Naive B cell (primary cell): ENCODE data around the gene TNK2. TPM values are rescaled to one million over a fixed set of nuclear protein-coding genes. Genes with fewer than 3 reads are reported as not detected.
"Not testable (repeated sequence)": the region's sequence is repeated elsewhere in the genome, so short reads cannot be mapped to it uniquely, and the experiment has no call there.

Experiments used
- ATAC-seq, 2 donors: fragments of 150-1000 bp; cut with Tn5 transposase; 2 replicates each; pipeline ENCODE4 v1.10.0; 2021; ENCODE audit warnings: low read depth in 2 of 2, mild to moderate bottlenecking in 2 of 2, moderate library complexity in 2 of 2
- DNase-seq: peaks from one replicate; pipeline ENCODE4 v3.0.0; 2022
- H3K27ac Mint-ChIP-seq, 6 donors: one replicate each; pipeline ENCODE4 v1.8.0; 2020 to 2022; ENCODE audit warnings: mild to moderate bottlenecking in 6 of 6, mixed read lengths in 6 of 6, moderate library complexity in 5 of 6, inconsistent platforms in 2 of 6
- H3K27me3 Mint-ChIP-seq, 3 donors: one replicate each; pipeline ENCODE4 v1.8.0; 2021 to 2022; ENCODE audit warnings: mixed read lengths in 3 of 3, mild to moderate bottlenecking in 1 of 3
- H3K36me3 Mint-ChIP-seq, 2 donors: one replicate each; pipeline ENCODE4 v1.8.0; 2020 to 2022; ENCODE audit warnings: mixed read lengths in 2 of 2, inconsistent platforms in 1 of 2, mild to moderate bottlenecking in 1 of 2
- H3K4me1 Mint-ChIP-seq, 3 donors: one replicate each; pipeline ENCODE4 v1.8.0; 2020 to 2022; ENCODE audit warnings: mixed read lengths in 3 of 3, inconsistent platforms in 1 of 3, mild to moderate bottlenecking in 1 of 3, moderate library complexity in 1 of 3
- H3K4me3 Mint-ChIP-seq, 8 donors: one replicate each; pipeline ENCODE4 v1.8.0; 2020 to 2022; ENCODE audit warnings: mild to moderate bottlenecking in 8 of 8, mixed read lengths in 8 of 8, moderate library complexity in 8 of 8, inconsistent platforms in 2 of 8
- H3K9me3 Mint-ChIP-seq, 7 donors: one replicate each; pipeline ENCODE4 v1.8.0; 2020 to 2022; ENCODE audit warnings: mixed read lengths in 7 of 7, mild to moderate bottlenecking in 5 of 7, inconsistent platforms in 2 of 7, moderate library complexity in 1 of 7
- polyA plus RNA-seq, 6 donors: library from polyadenylated mRNA; unstranded; fragments of 300-500 nt; fragmentation: Illumina TruSeq; gene quantifications; one replicate each; pipeline ENCODE4 v1.2.3, GENCODE V29; 2021; ENCODE audit warnings: low read depth in 6 of 6

The TNK2 gene
- polyA plus RNA-seq, 6 donors from 2014 or later = 1.1 to 4.8 (median 2.3) TPM

DNA sequence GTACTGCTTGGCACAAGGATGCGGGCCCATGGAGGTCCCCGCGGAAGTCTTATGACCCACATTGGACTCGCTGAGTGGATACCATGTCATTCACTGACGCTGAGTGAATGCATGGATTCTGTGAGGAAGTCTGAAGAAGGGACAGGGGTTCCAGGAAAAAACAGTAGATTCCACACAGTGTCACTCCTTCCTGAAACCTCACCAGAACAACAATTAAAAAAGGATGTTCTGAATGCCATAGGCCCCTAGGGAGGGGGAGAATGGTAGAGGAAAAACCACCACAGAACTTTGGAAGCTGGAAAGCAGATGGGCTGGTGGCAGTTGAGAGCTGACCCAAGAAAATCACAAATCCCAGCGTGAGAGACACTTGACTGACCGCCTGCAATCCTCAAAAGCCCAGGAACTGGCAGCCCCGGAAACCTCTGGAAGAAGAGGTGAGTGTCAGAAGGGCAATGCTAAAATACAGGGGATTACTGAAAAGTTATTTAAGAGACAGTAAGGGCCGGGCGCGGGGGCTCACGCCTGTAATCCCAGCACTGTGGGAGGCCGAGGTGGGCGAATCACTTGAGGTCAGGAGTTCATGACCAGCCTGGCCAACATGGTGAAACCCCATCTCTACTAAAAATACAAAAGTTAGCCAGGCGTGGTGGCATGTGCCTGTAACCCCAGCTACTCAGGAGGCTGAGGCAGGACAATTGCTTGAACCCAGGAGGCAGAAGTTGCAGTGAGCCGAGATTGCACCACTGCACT lies 6.3 kb downstream of the TNK2 start:
- peak overlapping the region; percentile 47 to 100 (median 90) for H3K27ac Mint-ChIP-seq
- H3K27me3 Mint-ChIP-seq, H3K36me3 Mint-ChIP-seq, ATAC-seq, DNase-seq, H3K9me3 Mint-ChIP-seq: not testable (repeated sequence)
- H3K4me1 Mint-ChIP-seq = peaks cover 70 to 97% (median 88%) of the 10 kb centered on the region in 3 donors
- peak overlapping the region in 7 of 8 donors; percentile 47 to 67 (median 52) for H3K4me3 Mint-ChIP-seq

DNA sequence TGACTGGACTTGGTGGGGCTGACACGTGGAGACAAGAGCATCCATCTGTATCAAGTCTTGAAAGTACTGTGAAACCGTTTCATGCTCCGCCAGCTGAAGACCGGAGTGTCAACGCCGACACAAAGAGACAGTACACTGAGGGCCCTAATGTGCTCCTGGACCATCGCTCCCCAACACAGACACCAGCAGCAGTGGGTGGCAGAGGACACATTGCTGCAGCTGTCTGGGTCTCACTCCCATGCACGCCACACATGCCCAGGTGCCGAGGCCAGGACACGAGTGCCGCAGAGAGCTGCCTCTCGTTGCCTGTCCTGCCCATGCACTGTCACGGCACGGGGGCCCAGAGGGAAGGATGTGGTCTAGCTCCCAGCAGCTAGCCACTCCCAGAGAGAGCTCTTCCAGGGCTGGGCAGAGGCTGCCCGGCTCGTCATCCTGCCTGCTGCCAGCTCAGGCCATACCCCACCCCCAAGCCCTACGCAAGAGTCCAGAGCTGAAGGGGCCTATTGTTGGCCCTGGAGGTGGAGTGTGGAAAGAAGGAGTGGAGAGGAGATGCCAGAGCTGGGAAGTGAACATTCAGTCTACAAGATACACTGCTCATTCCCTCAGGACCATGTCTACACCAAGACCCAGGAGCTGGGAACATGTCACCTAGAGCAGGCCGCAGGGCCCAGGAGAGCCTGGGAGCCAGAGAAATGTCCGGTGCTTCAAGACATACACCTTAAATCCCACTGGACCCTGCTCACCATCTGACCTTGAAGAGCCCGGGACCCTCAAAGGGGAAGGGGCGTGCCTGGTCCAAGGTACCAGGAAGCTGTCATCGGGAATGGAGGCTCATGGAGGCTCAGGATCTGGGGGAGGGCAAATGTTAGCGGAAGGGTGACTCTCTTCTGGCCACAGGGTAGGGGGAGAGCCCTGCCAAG lies 7.7 kb downstream of the TNK2 start:
- Mint-ChIP-seq H3K9me3 (no peaks in the 10 kb centered on the region), H3K27me3 (no peaks in the 10 kb centered on the region), H3K27ac (peak overlapping the region; percentile 90 to 100 (median 95)), H3K36me3 (no peaks in the 10 kb centered on the region), H3K4me3 (peak overlapping the region; percentile 52 to 86 (median 66)), H3K4me1 (peaks cover 69 to 94% (median 87%) of the 10 kb centered on the region in 3 donors)
- ATAC-seq = peak; percentile 5 to 19
- DNase-seq = peak; percentile 43

DNA sequence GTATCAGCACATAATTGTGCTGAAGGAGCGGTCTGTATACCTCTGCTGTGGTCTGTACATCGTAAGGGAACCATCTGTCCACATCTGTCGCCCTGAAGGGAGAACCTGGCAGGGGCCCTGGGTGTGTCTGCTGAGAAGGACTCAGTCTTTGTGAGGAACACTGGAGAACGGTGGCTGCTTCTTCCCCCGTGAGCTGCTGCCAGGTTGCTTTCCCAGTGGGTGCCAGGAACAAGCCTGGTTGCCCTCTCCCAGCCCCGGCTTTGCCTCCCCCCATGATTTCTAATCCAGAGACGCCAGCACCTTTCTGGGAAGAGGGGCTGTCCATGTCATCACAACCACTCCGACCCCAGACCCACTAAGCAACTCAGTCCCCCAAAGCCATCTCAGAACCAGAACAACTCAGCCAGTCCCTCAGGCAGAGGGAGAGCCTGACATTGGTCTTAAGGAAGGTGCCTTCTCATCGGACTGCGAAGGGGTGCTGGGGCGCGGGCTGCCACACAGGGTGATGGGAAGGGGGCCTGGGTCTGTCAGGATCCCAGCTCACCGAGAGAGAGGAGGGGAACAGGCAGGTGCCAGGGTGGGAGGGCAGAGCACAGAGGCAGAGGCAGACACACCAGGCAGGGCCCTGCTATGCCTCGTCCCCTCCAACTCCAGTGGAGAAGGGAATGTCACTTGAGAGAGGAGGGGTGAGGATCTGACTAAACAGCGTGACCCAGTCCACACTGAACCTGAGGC lies 8.5 kb downstream of the TNK2 start:
- Mint-ChIP-seq H3K4me3 (peak overlapping the region; percentile 33 to 83 (median 70)), H3K36me3 (no peaks in the 10 kb centered on the region), H3K9me3 (no peaks in the 10 kb centered on the region), H3K27me3 (no peaks in the 10 kb centered on the region), H3K4me1 (peaks cover 69 to 87% (median 81%) of the 10 kb centered on the region in 3 donors), H3K27ac (peak overlapping the region; percentile 90 to 100 (median 95))
- DNase-seq = no peak
- no peak for ATAC-seq

DNA sequence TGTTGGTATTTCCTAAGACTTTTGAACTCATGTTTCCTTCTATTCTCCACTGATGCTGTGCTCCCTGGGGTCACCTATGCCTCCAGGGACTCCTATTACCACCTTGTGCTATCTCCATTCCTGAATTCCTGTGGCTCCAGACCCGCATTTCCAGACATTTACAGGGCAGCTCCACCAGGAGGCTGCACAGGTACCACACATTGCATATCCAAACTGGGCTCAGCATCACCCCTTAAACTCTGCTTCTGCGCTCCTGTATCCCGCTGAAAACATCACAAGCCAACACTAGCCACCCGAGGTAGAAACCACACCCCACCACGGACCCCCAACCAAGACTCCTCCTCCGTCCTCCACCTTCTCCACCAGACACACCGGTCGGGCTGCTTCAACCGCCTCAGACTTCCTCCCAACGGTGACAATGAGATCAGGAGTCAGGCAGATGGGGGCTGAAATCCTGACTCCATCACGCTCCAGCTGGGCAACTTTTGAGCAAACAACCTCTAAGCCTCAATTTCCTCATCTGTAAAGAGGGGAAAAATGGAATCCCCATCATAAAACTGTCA lies 10.4 kb downstream of the TNK2 start:
- H3K9me3 Mint-ChIP-seq = no peaks in the 10 kb centered on the region
- no peak for ATAC-seq
- H3K4me1 Mint-ChIP-seq = peaks cover 68 to 86% (median 80%) of the 10 kb centered on the region in 3 donors
- H3K4me3 Mint-ChIP-seq = peak overlapping the region; percentile 40 to 92 (median 69)
- no peaks in the 10 kb centered on the region for H3K36me3 Mint-ChIP-seq
- no peaks in the 10 kb centered on the region for H3K27me3 Mint-ChIP-seq
- no peak for DNase-seq
- H3K27ac Mint-ChIP-seq = peak overlapping the region; percentile 64 to 94 (median 88)

DNA sequence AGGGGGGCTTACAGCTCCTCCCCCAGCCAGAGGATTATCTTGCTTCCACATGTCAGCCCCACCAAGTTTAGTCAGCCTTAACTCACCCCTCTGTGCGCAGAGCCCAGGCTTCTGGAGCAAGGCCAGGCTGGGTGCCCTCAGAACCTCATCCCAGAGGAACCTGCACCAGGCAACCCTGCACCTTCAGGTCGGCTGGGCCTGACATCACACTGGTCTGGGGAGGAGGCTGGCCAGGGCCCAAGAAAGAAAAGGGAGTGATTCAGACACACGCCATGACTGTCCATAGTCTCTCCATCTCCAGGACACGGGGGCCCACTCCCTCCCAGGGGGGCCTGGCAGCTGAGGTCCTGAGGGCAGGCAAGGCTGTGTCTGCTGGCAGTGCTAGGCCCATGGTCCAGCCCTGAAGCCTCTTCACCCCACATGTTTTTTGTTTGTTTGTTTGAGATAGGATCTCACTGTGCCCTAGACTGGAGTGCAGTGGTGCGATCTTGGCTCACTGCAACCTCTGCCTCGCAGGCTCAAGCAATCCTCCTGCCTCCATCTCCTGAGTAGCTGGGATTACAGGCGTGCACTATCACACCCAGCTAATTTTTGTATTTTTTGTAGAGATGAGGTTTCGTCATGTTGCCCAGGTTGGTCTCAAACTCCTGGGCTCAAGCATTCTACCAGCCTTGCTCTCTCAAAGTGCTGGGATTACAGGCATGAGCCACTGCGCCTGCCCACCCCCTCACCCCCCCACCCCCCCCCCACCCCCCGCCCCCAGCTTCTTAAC lies 11.1 kb downstream of the TNK2 start:
- no peaks in the 10 kb centered on the region for H3K27me3 Mint-ChIP-seq
- peaks cover 68 to 81% (median 79%) of the 10 kb centered on the region in 3 donors for H3K4me1 Mint-ChIP-seq
- ATAC-seq (no peak), DNase-seq (no peak)
- H3K4me3 Mint-ChIP-seq = peak overlapping the region; percentile 25 to 97 (median 93)
- no peaks in the 10 kb centered on the region for H3K36me3 Mint-ChIP-seq
- no peaks in the 10 kb centered on the region for H3K9me3 Mint-ChIP-seq
- H3K27ac Mint-ChIP-seq = peak overlapping the region; percentile 66 to 97 (median 90)

DNA sequence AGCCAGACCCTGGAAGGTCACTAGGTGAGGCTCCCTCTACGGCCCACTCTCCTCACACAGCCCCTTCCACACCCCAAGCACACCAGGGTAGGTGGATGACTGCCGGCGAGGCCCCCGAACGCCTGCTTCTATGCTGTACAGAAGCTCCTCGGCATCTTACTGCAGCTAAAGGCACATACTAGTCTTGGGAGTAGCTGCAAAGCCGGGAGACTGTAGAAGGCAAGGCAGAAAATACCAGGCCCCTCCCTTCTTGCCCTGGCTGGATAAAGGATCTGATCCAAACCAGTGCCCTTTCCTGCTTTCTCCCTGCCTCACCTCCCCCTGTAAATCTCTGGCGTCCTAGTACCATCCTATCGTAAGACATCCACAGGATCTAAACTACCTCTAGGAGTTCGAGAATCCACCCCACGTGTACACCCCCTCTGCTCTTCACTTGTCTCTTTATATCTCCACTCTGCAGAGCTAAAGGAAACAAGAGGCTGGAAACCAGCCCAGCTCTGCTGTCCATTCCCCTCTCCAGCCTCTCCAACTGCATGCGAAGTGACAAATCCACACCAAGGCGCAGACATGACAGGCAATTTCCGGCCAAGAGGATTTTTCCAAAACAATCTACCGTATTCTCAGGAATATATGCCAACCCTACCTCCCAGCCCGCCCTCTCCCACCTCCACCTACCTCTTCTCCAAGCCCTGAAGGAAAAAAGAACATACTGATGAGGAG lies 11.8 kb downstream of the TNK2 start:
- ATAC-seq (peak in 1 of 2 donors; percentile 2), DNase-seq (no peak)
- peaks cover 64 to 78% (median 72%) of the 10 kb centered on the region in 3 donors for H3K4me1 Mint-ChIP-seq
- no peaks in the 10 kb centered on the region for H3K36me3 Mint-ChIP-seq
- H3K27ac Mint-ChIP-seq = peak overlapping the region; percentile 89 to 98 (median 94)
- H3K4me3 Mint-ChIP-seq = peak overlapping the region; percentile 89 to 97 (median 93)
- no peaks in the 10 kb centered on the region for H3K27me3 Mint-ChIP-seq
- H3K9me3 Mint-ChIP-seq = no peaks in the 10 kb centered on the region

DNA sequence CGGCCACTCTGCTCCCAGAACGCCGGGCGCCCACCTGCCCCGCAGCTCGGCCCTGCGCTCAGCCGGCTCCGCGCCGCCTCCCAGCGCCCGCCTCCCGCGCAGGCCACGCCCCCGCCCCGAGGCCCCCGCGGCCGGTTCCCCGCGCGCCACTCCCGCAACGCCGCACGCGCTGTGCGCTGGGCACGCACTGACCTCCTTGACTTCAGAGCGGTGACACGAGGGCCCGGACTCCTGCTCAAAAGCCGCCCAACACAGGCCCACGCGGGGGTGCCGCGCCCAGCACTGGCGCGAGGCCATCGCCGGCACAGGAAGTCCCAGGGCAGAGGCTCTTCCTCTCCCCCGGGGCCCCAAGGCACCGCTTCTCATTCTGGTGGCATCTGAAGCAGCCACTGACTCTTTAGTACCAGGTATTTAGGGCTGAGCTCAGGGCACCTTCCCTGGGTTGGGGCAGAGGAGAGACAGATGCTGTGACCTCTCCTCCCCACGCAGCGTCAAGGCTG lies 12.4 kb downstream of the TNK2 start:
- Mint-ChIP-seq H3K27ac (peak overlapping the region; percentile 89 to 98 (median 94)), H3K9me3 (no peaks in the 10 kb centered on the region), H3K36me3 (no peaks in the 10 kb centered on the region), H3K4me3 (peak overlapping the region; percentile 90 to 97 (median 95)), H3K27me3 (no peaks in the 10 kb centered on the region), H3K4me1 (peaks cover 58 to 75% (median 66%) of the 10 kb centered on the region in 3 donors)
- peak; percentile 75 to 76 for ATAC-seq
- DNase-seq = peak; percentile 85

DNA sequence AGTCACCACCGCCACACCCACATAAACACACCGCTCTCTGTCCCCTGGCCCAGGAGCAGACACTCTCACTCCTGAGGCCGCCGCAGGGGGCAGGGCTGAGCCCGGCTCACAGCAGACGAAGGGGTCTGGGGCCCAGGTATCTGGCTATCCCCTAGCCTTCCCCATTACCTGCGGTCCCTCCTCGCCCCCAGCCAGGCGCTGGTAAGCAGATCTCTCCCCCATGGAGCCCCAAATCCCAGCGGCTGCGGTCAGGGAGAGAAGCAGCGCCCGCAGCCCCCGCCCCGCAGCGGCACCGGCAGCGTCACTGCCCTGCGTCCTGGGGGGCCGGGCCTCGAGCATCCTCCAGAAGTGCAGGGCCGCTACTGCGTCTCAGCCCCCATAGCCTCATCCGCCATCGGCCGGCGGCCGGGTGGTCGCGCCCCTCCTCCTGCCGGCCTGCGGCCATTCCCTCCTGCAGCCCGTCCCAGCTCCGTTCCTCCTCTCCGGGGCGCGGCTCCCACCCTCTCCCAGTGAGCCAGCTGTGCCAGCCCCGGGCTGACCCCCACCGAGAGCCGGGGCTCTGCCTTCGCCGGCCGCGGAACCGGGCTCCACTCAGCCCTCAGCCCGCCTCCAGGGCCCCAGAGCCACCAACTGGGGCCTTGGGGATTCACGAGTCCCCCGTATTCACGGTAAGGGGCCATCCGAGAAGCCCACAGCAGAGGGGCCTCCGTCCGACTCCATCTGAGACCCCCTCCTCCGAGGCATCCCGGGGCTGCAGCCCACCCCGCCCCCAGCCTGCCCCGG lies 13.1 kb downstream of the TNK2 start:
- Mint-ChIP-seq H3K36me3 (no peaks in the 10 kb centered on the region), H3K9me3 (no peaks in the 10 kb centered on the region), H3K27me3 (no peaks in the 10 kb centered on the region), H3K4me1 (peaks cover 52 to 69% (median 59%) of the 10 kb centered on the region in 3 donors), H3K27ac (peak overlapping the region; percentile 85 to 97 (median 94)), H3K4me3 (peak overlapping the region; percentile 90 to 96 (median 94))
- peak; percentile 76 for DNase-seq
- ATAC-seq = peak; percentile 75 to 76

DNA sequence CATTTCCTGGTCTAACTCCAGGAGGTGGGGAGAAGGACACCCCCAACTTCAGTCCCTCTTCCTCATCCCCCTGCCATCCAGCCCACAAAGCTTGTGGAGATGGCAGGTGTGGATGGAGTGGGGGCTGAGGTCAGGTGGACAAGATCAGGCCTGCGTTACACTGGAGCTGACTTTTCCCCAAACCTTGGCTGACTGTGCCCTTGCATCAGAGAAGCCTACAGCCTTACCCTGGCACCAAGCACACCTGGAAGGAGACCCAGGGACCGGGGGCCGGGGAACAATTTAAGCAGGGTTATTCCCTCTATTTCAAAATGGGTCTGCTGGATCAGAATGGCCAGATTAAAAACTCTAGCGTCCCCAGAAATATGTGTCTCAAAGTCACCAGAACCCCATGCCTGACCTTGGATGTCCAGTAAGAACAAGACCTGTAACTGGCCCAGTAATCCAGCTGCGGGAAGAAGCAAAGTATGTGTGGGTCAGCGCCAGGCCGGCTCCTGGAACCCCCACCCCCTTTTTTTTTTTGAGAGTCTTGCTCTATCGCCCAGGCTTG lies 14.4 kb downstream of the TNK2 start:
- Mint-ChIP-seq H3K4me1 (peaks cover 50 to 66% (median 56%) of the 10 kb centered on the region in 3 donors), H3K27ac (peak overlapping the region in 1 of 6 donors; percentile 89), H3K36me3 (no peaks in the 10 kb centered on the region), H3K9me3 (no peaks in the 10 kb centered on the region), H3K4me3 (peak overlapping the region; percentile 52 to 96 (median 92)), H3K27me3 (no peaks in the 10 kb centered on the region)
- DNase-seq (no peak), ATAC-seq (no peak)

DNA sequence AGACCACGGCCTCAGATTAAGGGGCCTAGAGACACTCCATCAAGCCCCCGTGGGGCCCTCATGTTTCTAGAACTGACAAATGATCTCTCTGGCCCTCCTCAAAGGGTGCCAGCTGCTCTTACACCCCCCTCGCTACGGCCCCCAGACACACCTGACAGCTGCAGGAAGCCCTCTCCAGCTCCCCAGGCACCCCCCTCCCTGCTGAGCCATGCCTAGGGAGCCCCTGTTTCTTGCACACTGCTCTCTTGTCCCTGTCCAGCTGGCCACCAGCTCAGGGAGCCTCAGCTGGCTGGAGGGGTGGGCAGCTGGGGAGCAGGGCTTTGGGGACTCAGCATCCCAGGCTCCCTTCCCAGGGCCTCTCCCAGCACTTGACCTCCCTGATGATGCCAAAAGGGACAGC lies 14.8 kb downstream of the TNK2 start:
- H3K4me1 Mint-ChIP-seq = peaks cover 49 to 64% (median 54%) of the 10 kb centered on the region in 3 donors
- DNase-seq (no peak), ATAC-seq (no peak)
- peak overlapping the region in 4 of 6 donors; percentile 56 to 89 (median 74) for H3K27ac Mint-ChIP-seq
- no peaks in the 10 kb centered on the region for H3K9me3 Mint-ChIP-seq
- no peaks in the 10 kb centered on the region for H3K36me3 Mint-ChIP-seq
- peak overlapping the region in 5 of 8 donors; percentile 41 to 96 (median 92) for H3K4me3 Mint-ChIP-seq
- no peaks in the 10 kb centered on the region for H3K27me3 Mint-ChIP-seq

DNA sequence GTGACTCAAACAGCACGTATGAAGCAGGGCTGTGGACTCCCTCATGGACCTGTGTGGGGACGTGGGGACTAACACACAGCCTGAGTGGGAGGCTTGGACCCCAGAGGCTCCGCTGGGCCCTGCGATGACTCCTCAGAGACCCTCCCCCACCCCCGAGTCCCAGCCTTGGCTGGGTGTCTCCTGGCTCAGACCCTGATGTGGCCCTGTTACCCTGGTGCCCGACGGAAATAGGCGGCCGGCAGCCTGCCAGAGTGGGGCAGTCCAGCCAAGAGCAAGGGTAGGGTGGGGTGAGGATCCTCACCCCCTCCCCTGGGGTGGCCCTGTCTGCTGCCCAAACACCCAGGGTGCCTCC lies 15.3 kb downstream of the TNK2 start:
- DNase-seq (no peak), ATAC-seq (no peak)
- no peaks in the 10 kb centered on the region for H3K9me3 Mint-ChIP-seq
- H3K4me1 Mint-ChIP-seq = peaks cover 44 to 59% (median 49%) of the 10 kb centered on the region in 3 donors
- no peaks in the 10 kb centered on the region for H3K27me3 Mint-ChIP-seq
- H3K4me3 Mint-ChIP-seq = peak overlapping the region in 3 of 8 donors; percentile 41 to 92 (median 76)
- H3K36me3 Mint-ChIP-seq = no peaks in the 10 kb centered on the region
- H3K27ac Mint-ChIP-seq = peak overlapping the region in 3 of 6 donors; percentile 56 to 89 (median 76)
